Astrocyte (in vitro differentiated cells and primary cell): ENCODE measurements around the gene SPATA2. TPM values are rescaled to one million over a fixed set of nuclear protein-coding genes. Genes with fewer than 3 reads are reported as not detected.

Experiments used
- DNase-seq: peaks from one replicate; pipeline ENCODE4 v3.0.0-alpha.2; 2010; ENCODE audit warnings: low read depth
- FAIRE-seq: peaks from 2 replicates; lab custom pipeline; 2011; peaks lifted over from hg19 to GRCh38; lab: Jason Lieb, UNC
- H2AFZ ChIP-seq: 2 replicates; pipeline ENCODE4 v1.6.0; 2012; ENCODE audit warnings: low read depth, low read length, inconsistent platforms
- H3K27ac ChIP-seq: 2 replicates; pipeline ENCODE4 v1.5.1; 2011; ENCODE audit warnings: low read depth, low read length, inconsistent platforms
- H3K27me3 ChIP-seq: 2 replicates; pipeline ENCODE4 v1.6.0; 2011; ENCODE audit warnings: low read length, inconsistent platforms; ENCODE audit not compliant: insufficient read depth
- H3K36me3 ChIP-seq: 2 replicates; pipeline ENCODE4 v1.5.1; 2011; ENCODE audit warnings: low read length, inconsistent platforms; ENCODE audit not compliant: insufficient read depth
- H3K4me1 ChIP-seq: 2 replicates; pipeline ENCODE4 v1.5.1; 2011; ENCODE audit warnings: low read length, inconsistent platforms; ENCODE audit not compliant: insufficient read depth
- H3K4me2 ChIP-seq: 2 replicates; pipeline ENCODE4 v1.6.0; 2012; ENCODE audit warnings: low read length, inconsistent platforms
- H3K4me3 ChIP-seq: 2 replicates; pipeline ENCODE4 v1.5.1; 2011; ENCODE audit warnings: low read depth, mild to moderate bottlenecking, low read length, inconsistent platforms; ENCODE audit not compliant: insufficient read depth
- H3K79me2 ChIP-seq: 2 replicates; pipeline ENCODE4 v1.6.0; 2012; ENCODE audit warnings: mild to moderate bottlenecking, low read length, inconsistent platforms; ENCODE audit not compliant: insufficient read depth
- H3K9ac ChIP-seq: 2 replicates; pipeline ENCODE4 v1.6.0; 2012; ENCODE audit warnings: mild to moderate bottlenecking, low read length, inconsistent platforms
- H3K9me3 ChIP-seq: 2 replicates; pipeline ENCODE4 v1.5.1; 2012; ENCODE audit warnings: low read depth, mild to moderate bottlenecking, low read length, inconsistent platforms; ENCODE audit not compliant: insufficient read depth
- H4K20me1 ChIP-seq: 2 replicates; pipeline ENCODE4 v1.6.0; 2012; ENCODE audit warnings: low read length, inconsistent platforms; ENCODE audit not compliant: insufficient read depth
- H3K27ac Mint-ChIP-seq: one replicate; pipeline ENCODE4 v1.8.0; 2021; ENCODE audit warnings: mild to moderate bottlenecking, mixed read lengths; ENCODE audit not compliant: unreplicated experiment
- H3K27me3 Mint-ChIP-seq: one replicate; pipeline ENCODE4 v1.8.0; 2021; ENCODE audit warnings: low read depth, mixed read lengths; ENCODE audit not compliant: unreplicated experiment
- H3K36me3 Mint-ChIP-seq: one replicate; pipeline ENCODE4 v1.8.0; 2021; ENCODE audit warnings: low read depth, mixed read lengths; ENCODE audit not compliant: unreplicated experiment
- H3K4me1 Mint-ChIP-seq: one replicate; pipeline ENCODE4 v1.8.0; 2021; ENCODE audit warnings: low read depth, mixed read lengths; ENCODE audit not compliant: unreplicated experiment
- H3K4me3 Mint-ChIP-seq: one replicate; pipeline ENCODE4 v1.8.0; 2021; ENCODE audit warnings: mild to moderate bottlenecking, moderate library complexity, mixed read lengths; ENCODE audit not compliant: unreplicated experiment
- H3K9me3 Mint-ChIP-seq: one replicate; pipeline ENCODE4 v1.8.0; 2021; ENCODE audit warnings: mild to moderate bottlenecking, mixed read lengths; ENCODE audit not compliant: unreplicated experiment
- CTCF ChIP-seq: IDR thresholded peaks from 2 replicates; pipeline ENCODE4 v1.5.1; 2011; ENCODE audit warnings: low read depth, mild to moderate bottlenecking, inconsistent platforms, low read length, moderate library complexity; ENCODE audit not compliant: insufficient read depth
- EZH2 ChIP-seq: IDR thresholded peaks from 2 replicates; pipeline ENCODE4 v1.6.1; 2012; ENCODE audit warnings: mild to moderate bottlenecking, low read length, inconsistent platforms; ENCODE audit not compliant: insufficient read depth
- total RNA-seq: library from RNA; stranded (reverse); gene quantifications from 2 replicates; pipeline ENCODE4 v1.2.1, GENCODE V29; 2021

SPATA2 gene
- total RNA-seq, 1 donor from 2014 or later, result 7.3 TPM

- Histone ChIP-seq H3K36me3 (no peaks in the 10 kb centered on the region), H3K27me3 (no peaks in the 10 kb centered on the region), H3K9me3 (no peaks in the 10 kb centered on the region), H3K4me3 (peak overlapping the region; percentile 97), H3K27ac (peak overlapping the region; percentile 100), H3K4me2 (peak overlapping the region; percentile 97), H3K79me2 (peaks cover 59% of the 10 kb centered on the region), H2AFZ (peak overlapping the region; percentile 37), H3K4me1 (peaks cover 29% of the 10 kb centered on the region), H4K20me1 (peaks cover 50% of the 10 kb centered on the region), H3K9ac (peak overlapping the region; percentile 100)
- Mint-ChIP-seq H3K4me3 (peak overlapping the region; percentile 92), H3K27me3 (no peaks in the 10 kb centered on the region), H3K9me3 (no peaks in the 10 kb centered on the region), H3K36me3 (peaks cover 2% of the 10 kb centered on the region), H3K4me1 (peaks cover 16% of the 10 kb centered on the region), H3K27ac (peak overlapping the region; percentile 91)
- TF ChIP-seq EZH2 (no peak), CTCF (no peak)
- no peak for FAIRE-seq
- no peak for DNase-seq
Observed at GRCh38 chr20:49914310-49915117, 815 bp downstream of the SPATA2 start.

GRCh38 chr20:49913399-49914047 lies 1.8 kb downstream of the SPATA2 start:
- Mint-ChIP-seq H3K4me1 (peaks cover 16% of the 10 kb centered on the region), H3K4me3 (peak overlapping the region; percentile 92), H3K27ac (peak overlapping the region; percentile 91), H3K27me3 (no peaks in the 10 kb centered on the region), H3K9me3 (no peaks in the 10 kb centered on the region), H3K36me3 (peaks cover 2% of the 10 kb centered on the region)
- Histone ChIP-seq H4K20me1 (peaks cover 57% of the 10 kb centered on the region), H3K9me3 (no peaks in the 10 kb centered on the region), H3K9ac (peak overlapping the region; percentile 100), H3K79me2 (peaks cover 67% of the 10 kb centered on the region), H3K27ac (no peak overlapping the region), H2AFZ (no peak overlapping the region), H3K4me3 (no peak overlapping the region), H3K36me3 (no peaks in the 10 kb centered on the region), H3K4me1 (peaks cover 29% of the 10 kb centered on the region), H3K4me2 (peak overlapping the region; percentile 97), H3K27me3 (no peaks in the 10 kb centered on the region)
- no peak for FAIRE-seq
- peak; percentile 16 for DNase-seq
- TF ChIP-seq CTCF, result no peak
